ENCODE data around the gene TCTN3.
"Not testable (repeated sequence)": the region's sequence is repeated elsewhere in the genome, so short reads cannot be mapped to it uniquely, and the experiment has no call there.

Gene TCTN3

GRCh38 chr10:95693668-95694534 is at the start of gene TCTN3:
TCTN3 (minus strand) TSS chr10:95693927; CDS start chr10:95693899, 28 bp downstream.
- peak; percentile 91 to 94 (median 94) for DNase-seq (ENCODE audit: low read depth in 3 of 3)

- DNase-seq (ENCODE audit: low read depth in 3 of 3): no peak
Observed at GRCh38 chr10:95742962-95743535, 49.3 kb upstream of the TCTN3 start.

- DNase-seq (ENCODE audit: low read depth in 3 of 3): no peak
Observed at GRCh38 chr10:95742485-95742884, 48.8 kb upstream of the TCTN3 start.

- DNase-seq (ENCODE audit: low read depth in 3 of 3): no peak
Observed at GRCh38 chr10:95741807-95742467, 48.2 kb upstream of the TCTN3 start.

- DNase-seq (ENCODE audit: low read depth in 3 of 3): no peak
Observed at GRCh38 chr10:95739056-95739455, 45.3 kb upstream of the TCTN3 start.

- not testable (repeated sequence) for DNase-seq (ENCODE audit: low read depth in 3 of 3)
Observed at GRCh38 chr10:95732907-95733306, 39.2 kb upstream of the TCTN3 start.

- no peak for DNase-seq (ENCODE audit: low read depth in 3 of 3)
Observed at GRCh38 chr10:95730233-95730632, 36.5 kb upstream of the TCTN3 start.

GRCh38 chr10:95729323-95730055 is 35.8 kb upstream of the TCTN3 start:
- DNase-seq (ENCODE audit: low read depth in 3 of 3): no peak

- no peak for DNase-seq (ENCODE audit: low read depth in 3 of 3)
Observed at GRCh38 chr10:95728526-95728925, 34.8 kb upstream of the TCTN3 start.

- not testable (repeated sequence) for DNase-seq (ENCODE audit: low read depth in 3 of 3)
Observed at GRCh38 chr10:95722496-95722895, 28.8 kb upstream of the TCTN3 start.

- not testable (repeated sequence) for DNase-seq (ENCODE audit: low read depth in 3 of 3)
Observed at GRCh38 chr10:95720745-95721144, 27.0 kb upstream of the TCTN3 start.

GRCh38 chr10:95716866-95717265 is 23.1 kb upstream of the TCTN3 start:
- DNase-seq (ENCODE audit: low read depth in 3 of 3): no peak

GRCh38 chr10:95716466-95716865 is 22.7 kb upstream of the TCTN3 start:
- DNase-seq (ENCODE audit: low read depth in 3 of 3): no peak

- DNase-seq (ENCODE audit: low read depth in 3 of 3): no peak
Observed at GRCh38 chr10:95711492-95711891, 17.8 kb upstream of the TCTN3 start.

- no peak for DNase-seq (ENCODE audit: low read depth in 3 of 3)
Observed at GRCh38 chr10:95706990-95707389, 13.3 kb upstream of the TCTN3 start.

- no peak for DNase-seq (ENCODE audit: low read depth in 3 of 3)
Observed at GRCh38 chr10:95706573-95706972, 12.8 kb upstream of the TCTN3 start.

- no peak for DNase-seq (ENCODE audit: low read depth in 3 of 3)
Observed at GRCh38 chr10:95698415-95698814, 4.7 kb upstream of the TCTN3 start.

- no peak for DNase-seq (ENCODE audit: low read depth in 3 of 3)
Observed at GRCh38 chr10:95697429-95697828, 3.7 kb upstream of the TCTN3 start.

GRCh38 chr10:95694665-95695064 is 938 bp upstream of the TCTN3 start:
- DNase-seq (ENCODE audit: low read depth in 3 of 3): no peak

GRCh38 chr10:95693071-95693667 is 558 bp downstream of the TCTN3 start:
- no peak for DNase-seq (ENCODE audit: low read depth in 3 of 3)

GRCh38 chr10:95691281-95691680 is 2.4 kb downstream of the TCTN3 start:
- no peak for DNase-seq (ENCODE audit: low read depth in 3 of 3)

GRCh38 chr10:95688648-95689047 is 5.1 kb downstream of the TCTN3 start:
- no peak for DNase-seq (ENCODE audit: low read depth in 3 of 3)
